Endothelial cell of umbilical vein (primary cell): ENCODE measurements around the gene TRAPPC6A.

Experiments used
- CTCF ChIP-seq, 2 donors: IDR thresholded peaks; 1 replicate in 1 of 2; 2 replicates in 1 of 2; pipeline ENCODE4 v1.5.1; 2011; ENCODE audit warnings: low read length in 2 of 2, mild to moderate bottlenecking in 2 of 2, moderate library complexity in 2 of 2, control low read depth in 1 of 2, inconsistent platforms in 1 of 2, low read depth in 1 of 2; ENCODE audit not compliant: insufficient read depth in 1 of 2; ENCODE audit errors: extremely low read depth in 1 of 2
- JUN ChIP-seq: IDR thresholded peaks from 2 replicates; pipeline ENCODE4 v1.6.1; 2011; ENCODE audit warnings: borderline replicate concordance, low read depth; ENCODE audit not compliant: insufficient read length, insufficient read depth
- MAX ChIP-seq: IDR thresholded peaks from 2 replicates; pipeline ENCODE4 v1.6.1; 2011; ENCODE audit not compliant: insufficient read depth, insufficient read length
- POLR2AphosphoS5 ChIP-seq: IDR thresholded peaks from 2 replicates; pipeline ENCODE4 v1.6.1; 2012; ENCODE audit warnings: low read depth, mild to moderate bottlenecking, control low read depth, low read length, moderate library complexity; ENCODE audit not compliant: insufficient read depth

GRCh38 chr19:45202637-45203036 is 24.6 kb upstream of the TRAPPC6A start:
- TF ChIP-seq POLR2AphosphoS5 (no peak), MAX (no peak), JUN (no peak), CTCF (IDR thresholded peaks at IDR 0.05; ENCODE audit: extremely low read depth in 1 of 2, insufficient read depth in 1 of 2, low read depth in 1 of 2, low read length in 2 of 2) (no peak)
